CD14-positive monocyte (primary cell): ENCODE results near the gene SETDB1. TPM values are rescaled to one million over a fixed set of nuclear protein-coding genes. Genes with fewer than 3 reads are reported as not detected.

Experiments used
- DNase-seq, 3 donors: peaks; one replicate each; pipeline ENCODE4 v3.0.0-alpha.2; 2011 to 2022
- H2AFZ ChIP-seq: 2 replicates; pipeline ENCODE4 v1.6.0; 2012; ENCODE audit warnings: mild to moderate bottlenecking, low read depth, low read length, inconsistent platforms; ENCODE audit not compliant: insufficient read depth, poor library complexity, severe bottlenecking
- H3K27ac ChIP-seq, 2 donors: 1 replicate in 1 of 2; 2 replicates in 1 of 2; pipeline ENCODE4 v1.5.1; 2012 to 2013; ENCODE audit warnings: low read length in 2 of 2, control low read depth in 1 of 2, inconsistent platforms in 1 of 2, low read depth in 1 of 2, mild to moderate bottlenecking in 1 of 2
- H3K27me3 ChIP-seq, 2 donors: one replicate each; pipeline versions ENCODE4 v1.6.0 to v1.6.1; 2011 to 2013; ENCODE audit warnings: low read length in 2 of 2; ENCODE audit not compliant: control insufficient read depth in 2 of 2, insufficient read depth in 2 of 2
- H3K36me3 ChIP-seq, 2 donors: replicated peaks in 1 of 2; 1 replicate in 1 of 2; 2 replicates in 1 of 2; pipeline versions ENCODE4 v1.5.1 to v1.6.1; 2012 to 2013; ENCODE audit warnings: low read length in 2 of 2, control low read depth in 1 of 2, inconsistent platforms in 1 of 2, mild to moderate bottlenecking in 1 of 2; ENCODE audit not compliant: insufficient read depth in 2 of 2, control insufficient read depth in 1 of 2
- H3K4me1 ChIP-seq, 2 donors: 1 replicate in 1 of 2; 2 replicates in 1 of 2; pipeline versions ENCODE4 v1.5.1 to v1.6.1; 2012 to 2013; ENCODE audit warnings: low read length in 2 of 2, control low read depth in 1 of 2, inconsistent platforms in 1 of 2, mild to moderate bottlenecking in 1 of 2, moderate library complexity in 1 of 2; ENCODE audit not compliant: insufficient read depth in 2 of 2, control insufficient read depth in 1 of 2
- H3K4me2 ChIP-seq: replicated peaks from 2 replicates; pipeline ENCODE3; 2012; ENCODE audit warnings: low read length, moderate library complexity, mild to moderate bottlenecking; ENCODE audit not compliant: poor library complexity, severe bottlenecking; ENCODE audit errors: extremely low read depth
- H3K4me3 ChIP-seq, 3 experiments: fragments of 200-600 bp in 1 of 3; sonication (generic) in 1 of 3; replicated peaks in 1 of 3; 1 replicate in 2 of 3; 2 replicates in 1 of 3; pipeline ENCODE4 v1.5.1; 2011 to 2013; ENCODE audit warnings: low read length in 3 of 3, mild to moderate bottlenecking in 3 of 3, control low read depth in 2 of 3, low read depth in 2 of 3, inconsistent platforms in 1 of 3, moderate library complexity in 1 of 3
- H3K79me2 ChIP-seq: 2 replicates; pipeline ENCODE4 v1.6.0; 2012; ENCODE audit warnings: mild to moderate bottlenecking, control low read depth, inconsistent platforms, low read length, moderate library complexity; ENCODE audit not compliant: insufficient read depth
- H3K9ac ChIP-seq: 2 replicates; pipeline ENCODE4 v1.6.0; 2017; ENCODE audit warnings: low read length, mild to moderate bottlenecking; ENCODE audit not compliant: insufficient read depth, poor library complexity, severe bottlenecking
- H3K9me3 ChIP-seq, 2 donors: replicated peaks in 1 of 2; 1 replicate in 1 of 2; 2 replicates in 1 of 2; pipeline versions ENCODE4 v1.5.1 to v1.6.1; 2012 to 2013; ENCODE audit warnings: low read length in 2 of 2, control low read depth in 1 of 2; ENCODE audit not compliant: control insufficient read depth in 1 of 2, insufficient read depth in 1 of 2
- H4K20me1 ChIP-seq: 2 replicates; pipeline ENCODE4 v1.6.0; 2012; ENCODE audit warnings: mild to moderate bottlenecking, low read length, control low read depth, moderate library complexity; ENCODE audit not compliant: insufficient read depth
- H3K27ac Mint-ChIP-seq, 7 donors: one replicate each; pipeline ENCODE4 v1.8.0; 2020; ENCODE audit warnings: mild to moderate bottlenecking in 7 of 7, mixed read lengths in 7 of 7, moderate library complexity in 6 of 7, inconsistent platforms in 2 of 7
- H3K27me3 Mint-ChIP-seq, 3 donors: one replicate each; pipeline ENCODE4 v1.8.0; 2021 to 2022; ENCODE audit warnings: low read depth in 3 of 3, mild to moderate bottlenecking in 3 of 3, mixed read lengths in 3 of 3, moderate library complexity in 3 of 3, inconsistent platforms in 1 of 3
- H3K36me3 Mint-ChIP-seq, 2 donors: one replicate each; pipeline ENCODE4 v1.8.0; 2020; ENCODE audit warnings: mixed read lengths in 2 of 2, inconsistent platforms in 1 of 2, mild to moderate bottlenecking in 1 of 2
- H3K4me1 Mint-ChIP-seq: one replicate; pipeline ENCODE4 v1.8.0; 2020; ENCODE audit warnings: mild to moderate bottlenecking, mixed read lengths
- H3K4me3 Mint-ChIP-seq, 2 donors: one replicate each; pipeline ENCODE4 v1.8.0; 2020; ENCODE audit warnings: mild to moderate bottlenecking in 2 of 2, mixed read lengths in 2 of 2, moderate library complexity in 1 of 2
- H3K9me3 Mint-ChIP-seq, 7 donors: one replicate each; pipeline ENCODE4 v1.8.0; 2020 to 2022; ENCODE audit warnings: mixed read lengths in 7 of 7, mild to moderate bottlenecking in 6 of 7, moderate library complexity in 6 of 7, inconsistent platforms in 2 of 7
- CTCF ChIP-seq: fragments of 200-600 bp; IDR thresholded peaks from one replicate; pipeline ENCODE4 v1.8.0; 2022; ENCODE audit warnings: antibody characterized with exemption, mild to moderate bottlenecking
- WGBS: methylation state at CpG from one replicate; pipeline ENCODE4 v1.1.5; 2013; ENCODE audit warnings: missing lambda C conversion rate; ENCODE audit not compliant: insufficient coverage; 5-methylcytosine and 5-hydroxymethylcytosine counted together
- intact Hi-C, 2 donors: fragments of 100-400 bp; cut with micrococcal nuclease; formaldehyde crosslinking; loops; one replicate each; pipeline versions ENCODE4 v1.15.0 to v1.15.1; 2023
- polyA plus RNA-seq, 3 donors: library from polyadenylated mRNA; depleted of rRNA in 1 of 3; unstranded in 2 of 3; stranded (reverse) in 1 of 3; fragments of 300-500 nt in 2 of 3; fragments of >200 nt in 1 of 3; fragmentation: Illumina TruSeq in 2 of 3; gene quantifications; 1 replicate in 2 of 3; 2 replicates in 1 of 3; pipeline ENCODE4 v1.2.3, GENCODE V29; 2012 to 2021

Gene SETDB1
- polyA plus RNA-seq, 3 donors = 13.9 to 69.4 (median 15.5) TPM

- H3K27me3 ChIP-seq = no peaks in the 10 kb centered on the region
- Mint-ChIP-seq H3K9me3 (peaks cover 0 to 3% (median 0%) of the 10 kb centered on the region in 7 donors), H3K36me3 (peaks cover 57 to 67% of the 10 kb centered on the region in 2 donors), H3K4me1 (peaks cover 47% of the 10 kb centered on the region), H3K27ac (no peak overlapping the region), H3K4me3 (no peak overlapping the region), H3K27me3 (peaks cover 2 to 3% (median 2%) of the 10 kb centered on the region in 3 donors)
- no peak for TF ChIP-seq CTCF
- no peak overlapping the region for H3K27ac ChIP-seq
- no peaks in the 10 kb centered on the region for H3K9me3 ChIP-seq
- DNase-seq = no peak
- intact Hi-C loops = loop anchor here in 1 of 2 donors (5.0 kb wide), 1 partner anchor 236 kb away; no protein-coding TSS in a partner anchor
- peaks cover 42% of the 10 kb centered on the region in 2 donors for H3K4me1 ChIP-seq
- no peak overlapping the region for H3K4me3 ChIP-seq
- no peak overlapping the region for H3K9ac ChIP-seq
- no peak overlapping the region for H3K4me2 ChIP-seq
- WGBS = 94% methylated on average over 3 of the region's 5 CpGs
- peaks cover 28 to 52% of the 10 kb centered on the region in 2 donors for H3K36me3 ChIP-seq
- peaks cover 23% of the 10 kb centered on the region for H3K79me2 ChIP-seq
- peaks cover 23% of the 10 kb centered on the region for H4K20me1 ChIP-seq
- H2AFZ ChIP-seq = no peak overlapping the region
Observed at GRCh38 chr1:150997949-150998348, 71.8 kb downstream of the SETDB1 start.

- intact Hi-C loops = loop anchor here in 1 of 2 donors (5.0 kb wide), 1 partner anchor 237 kb away; no protein-coding TSS in a partner anchor
- Mint-ChIP-seq H3K9me3 (peaks cover 0 to 3% (median 0%) of the 10 kb centered on the region in 7 donors), H3K36me3 (peaks cover 57 to 67% of the 10 kb centered on the region in 2 donors), H3K4me3 (peak overlapping the region in 1 of 2 donors; percentile 45), H3K27ac (peak overlapping the region; percentile 30 to 87 (median 77)), H3K27me3 (peaks cover 2 to 3% (median 2%) of the 10 kb centered on the region in 3 donors), H3K4me1 (peaks cover 59% of the 10 kb centered on the region)
- TF ChIP-seq CTCF = no peak
- Histone ChIP-seq H3K4me3 (peak overlapping the region in 1 of 3 experiments; percentile 23), H3K9ac (no peak overlapping the region), H3K27ac (peak overlapping the region; percentile 2 to 29), H3K4me2 (peak overlapping the region; percentile 19), H3K36me3 (peaks cover 28 to 52% of the 10 kb centered on the region in 2 donors), H4K20me1 (peaks cover 23% of the 10 kb centered on the region), H3K4me1 (peaks cover 54 to 55% of the 10 kb centered on the region in 2 donors), H2AFZ (no peak overlapping the region), H3K27me3 (no peaks in the 10 kb centered on the region), H3K9me3 (no peaks in the 10 kb centered on the region), H3K79me2 (peaks cover 35% of the 10 kb centered on the region)
- DNase-seq = peak in 2 of 3 donors; percentile 43 to 62
- 4% methylated on average over 12 of the region's 17 CpGs for WGBS
Observed at GRCh38 chr1:150999051-150999674, 73.0 kb downstream of the SETDB1 start.
